ENCODE results near the gene ZNF579.

GRCh38 chr19:55616395-55616875 is 35.8 kb upstream of the ZNF579 start:
- TF ChIP-seq POLR2AphosphoS5 (IDR thresholded peaks at IDR 0.05; ENCODE audit: low read depth, low read length) (no peak), CHD2 (IDR thresholded peaks at IDR 0.05; ENCODE audit: low read length) (no peak), RBBP5 (IDR thresholded peaks at IDR 0.05; ENCODE audit: borderline replicate concordance, low read depth, low read length) (no peak), TCF12 (IDR thresholded peaks at IDR 0.05; ENCODE audit: low read depth, low read length) (no peak), EZH2 (IDR thresholded peaks at IDR 0.05; ENCODE audit: low read depth, low read length, severe bottlenecking) (no peak), ZNF274 (IDR thresholded peaks at IDR 0.05; ENCODE audit: borderline replicate concordance, extremely low read depth, low read length) (no peak), POLR2A (IDR thresholded peaks at IDR 0.05; ENCODE audit: control extremely low read depth in 1 of 2, low read depth in 2 of 2, low read length in 2 of 2) (no peak), SUZ12 (IDR thresholded peaks at IDR 0.05; ENCODE audit: low read length) (no peak), RFX5 (IDR thresholded peaks at IDR 0.05; ENCODE audit: borderline replicate concordance, low read depth, low read length) (no peak), BCL11A (IDR thresholded peaks at IDR 0.05; ENCODE audit: low read depth in 2 of 2, low read length in 2 of 2) (no peak), BACH1 (IDR thresholded peaks at IDR 0.05; ENCODE audit: low read length) (no peak)
- TF ChIP-seq, protein P1, sequence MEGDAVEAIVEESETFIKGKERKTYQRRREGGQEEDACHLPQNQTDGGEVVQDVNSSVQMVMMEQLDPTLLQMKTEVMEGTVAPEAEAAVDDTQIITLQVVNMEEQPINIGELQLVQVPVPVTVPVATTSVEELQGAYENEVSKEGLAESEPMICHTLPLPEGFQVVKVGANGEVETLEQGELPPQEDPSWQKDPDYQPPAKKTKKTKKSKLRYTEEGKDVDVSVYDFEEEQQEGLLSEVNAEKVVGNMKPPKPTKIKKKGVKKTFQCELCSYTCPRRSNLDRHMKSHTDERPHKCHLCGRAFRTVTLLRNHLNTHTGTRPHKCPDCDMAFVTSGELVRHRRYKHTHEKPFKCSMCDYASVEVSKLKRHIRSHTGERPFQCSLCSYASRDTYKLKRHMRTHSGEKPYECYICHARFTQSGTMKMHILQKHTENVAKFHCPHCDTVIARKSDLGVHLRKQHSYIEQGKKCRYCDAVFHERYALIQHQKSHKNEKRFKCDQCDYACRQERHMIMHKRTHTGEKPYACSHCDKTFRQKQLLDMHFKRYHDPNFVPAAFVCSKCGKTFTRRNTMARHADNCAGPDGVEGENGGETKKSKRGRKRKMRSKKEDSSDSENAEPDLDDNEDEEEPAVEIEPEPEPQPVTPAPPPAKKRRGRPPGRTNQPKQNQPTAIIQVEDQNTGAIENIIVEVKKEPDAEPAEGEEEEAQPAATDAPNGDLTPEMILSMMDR (IDR thresholded peaks at IDR 0.05; ENCODE audit: control extremely low read depth in 1 of 3, insufficient read depth in 1 of 3, low read depth in 1 of 3, low read length in 3 of 3) = no peak
- TF ChIP-seq, protein P2, sequence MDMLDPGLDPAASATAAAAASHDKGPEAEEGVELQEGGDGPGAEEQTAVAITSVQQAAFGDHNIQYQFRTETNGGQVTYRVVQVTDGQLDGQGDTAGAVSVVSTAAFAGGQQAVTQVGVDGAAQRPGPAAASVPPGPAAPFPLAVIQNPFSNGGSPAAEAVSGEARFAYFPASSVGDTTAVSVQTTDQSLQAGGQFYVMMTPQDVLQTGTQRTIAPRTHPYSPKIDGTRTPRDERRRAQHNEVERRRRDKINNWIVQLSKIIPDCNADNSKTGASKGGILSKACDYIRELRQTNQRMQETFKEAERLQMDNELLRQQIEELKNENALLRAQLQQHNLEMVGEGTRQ (IDR thresholded peaks at IDR 0.05; ENCODE audit: low read length) = no peak
- TF ChIP-seq, protein P3, sequence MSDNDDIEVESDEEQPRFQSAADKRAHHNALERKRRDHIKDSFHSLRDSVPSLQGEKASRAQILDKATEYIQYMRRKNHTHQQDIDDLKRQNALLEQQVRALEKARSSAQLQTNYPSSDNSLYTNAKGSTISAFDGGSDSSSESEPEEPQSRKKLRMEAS (IDR thresholded peaks at IDR 0.05) = no peak

Data from H1 (cell line).